Hepatocyte (in vitro differentiated cells): ENCODE measurements around the gene NXPE3. TPM values are rescaled to one million over a fixed set of nuclear protein-coding genes. Genes with fewer than 3 reads are reported as not detected.

Experiments
- DNase-seq: peaks from one replicate; pipeline ENCODE4 v3.0.0-alpha.2; 2016; ENCODE audit warnings: low spot score
- H2AFZ ChIP-seq: fragments of 200-600 bp; sonication (generic); 2 replicates; pipeline ENCODE4 v1.6.0; 2016; ENCODE audit warnings: antibody characterized with exemption, mild to moderate bottlenecking
- H3K27ac ChIP-seq: fragments of 200-600 bp; sonication (generic); 2 replicates; pipeline ENCODE4 v1.5.1; 2016; ENCODE audit warnings: mild to moderate bottlenecking
- H3K27me3 ChIP-seq: fragments of 200-600 bp; sonication (generic); 2 replicates; pipeline ENCODE4 v1.6.1; 2016
- H3K36me3 ChIP-seq: fragments of 200-600 bp; sonication (generic); replicated peaks from 2 replicates; pipeline ENCODE4 v1.5.1; 2016; ENCODE audit warnings: low read depth; ENCODE audit not compliant: insufficient read depth
- H3K4me1 ChIP-seq: fragments of 200-600 bp; sonication (generic); 2 replicates; pipeline ENCODE4 v1.5.1; 2016; ENCODE audit warnings: mild to moderate bottlenecking, moderate library complexity; ENCODE audit not compliant: insufficient read depth
- H3K4me2 ChIP-seq: fragments of 200-600 bp; sonication (generic); 2 replicates; pipeline ENCODE4 v1.6.0; 2016
- H3K4me3 ChIP-seq: fragments of 200-600 bp; sonication (generic); 2 replicates; pipeline ENCODE4 v1.5.1; 2016; ENCODE audit warnings: mild to moderate bottlenecking
- H3K79me2 ChIP-seq: fragments of 200-600 bp; sonication (generic); 2 replicates; pipeline ENCODE4 v1.6.0; 2017; ENCODE audit warnings: mild to moderate bottlenecking
- H3K9me2 ChIP-seq: fragments of 200-600 bp; sonication (generic); replicated peaks from 2 replicates; pipeline ENCODE4 v1.6.0; 2017; ENCODE audit warnings: mild to moderate bottlenecking; ENCODE audit not compliant: insufficient read depth
- H3K9me3 ChIP-seq: fragments of 200-600 bp; sonication (generic); 2 replicates; pipeline ENCODE4 v1.5.1; 2016; ENCODE audit warnings: low read depth, mild to moderate bottlenecking
- H4K20me1 ChIP-seq: fragments of 200-600 bp; sonication (generic); 2 replicates; pipeline ENCODE4 v1.6.0; 2016; ENCODE audit warnings: mild to moderate bottlenecking; ENCODE audit not compliant: insufficient read depth, poor library complexity, severe bottlenecking
- CTCF ChIP-seq: fragments of 200-600 bp; sonication (generic); IDR thresholded peaks from 2 replicates; pipeline ENCODE4 v1.5.1; 2016; ENCODE audit warnings: antibody characterized with exemption, mild to moderate bottlenecking; ENCODE audit not compliant: poor library complexity
- EZH2 ChIP-seq: fragments of 200-600 bp; sonication (generic); IDR thresholded peaks from 2 replicates; pipeline ENCODE4 v1.6.1; 2016; ENCODE audit warnings: antibody characterized with exemption, mild to moderate bottlenecking, borderline replicate concordance
- EZH2phosphoT487 ChIP-seq: fragments of 200-600 bp; sonication (generic); IDR thresholded peaks from one replicate; pipeline ENCODE4 v1.6.1; 2018; ENCODE audit warnings: antibody characterized with exemption, mild to moderate bottlenecking, low read depth, moderate library complexity; ENCODE audit not compliant: unreplicated experiment, severe bottlenecking
- WGBS: methylation state at CpG from one replicate; pipeline ENCODE4 v1.1.6; 2016; ENCODE audit warnings: low lambda C conversion rate; ENCODE audit errors: missing lambda C conversion rate; 5-methylcytosine and 5-hydroxymethylcytosine counted together
- polyA plus RNA-seq: library from polyadenylated mRNA; unstranded; fragments of >200 nt; fragmentation: Nextera tagmentation; extraction: Ambion mirVana; gene quantifications from 2 replicates; pipeline ENCODE4 v1.2.1, GENCODE V29; 2016
- total RNA-seq: library from RNA; depleted of rRNA; stranded (reverse); fragments of >200 nt; gene quantifications from 2 replicates; pipeline ENCODE4 v1.2.3, GENCODE V29; 2014

Gene NXPE3
- total and polyA plus RNA-seq, 2 experiments from 2014 or later: 5.9 TPM

- Histone ChIP-seq H3K79me2 (no peaks in the 10 kb centered on the region), H3K36me3 (no peaks in the 10 kb centered on the region), H3K9me3 (no peaks in the 10 kb centered on the region), H3K27me3 (no peaks in the 10 kb centered on the region), H3K4me2 (peak overlapping the region; percentile 39), H4K20me1 (no peaks in the 10 kb centered on the region), H3K4me3 (no peak overlapping the region), H3K4me1 (peaks cover 22% of the 10 kb centered on the region), H3K27ac (peak overlapping the region; percentile 83), H2AFZ (no peak overlapping the region), H3K9me2 (no peaks in the 10 kb centered on the region)
- TF ChIP-seq CTCF (no peak), EZH2 (no peak), EZH2phosphoT487 (no peak)
- no peak for DNase-seq
- WGBS: 86% methylated on average over 2 of the region's 2 CpGs
Observed at GRCh38 chr3:101867996-101868395, 89.0 kb downstream of the NXPE3 start.

GRCh38 chr3:101868534-101869464 lies 89.8 kb downstream of the NXPE3 start:
- DNase-seq: no peak
- TF ChIP-seq EZH2 (no peak), CTCF (no peak), EZH2phosphoT487 (no peak)
- Histone ChIP-seq H3K9me2 (no peaks in the 10 kb centered on the region), H4K20me1 (no peaks in the 10 kb centered on the region), H3K4me1 (peaks cover 22% of the 10 kb centered on the region), H3K27ac (peak overlapping the region; percentile 83), H3K9me3 (no peaks in the 10 kb centered on the region), H3K4me2 (peak overlapping the region; percentile 39), H3K36me3 (no peaks in the 10 kb centered on the region), H2AFZ (no peak overlapping the region), H3K79me2 (no peaks in the 10 kb centered on the region), H3K4me3 (no peak overlapping the region), H3K27me3 (no peaks in the 10 kb centered on the region)
- 68% methylated on average over 8 of the region's 12 CpGs for WGBS

GRCh38 chr3:101870138-101870537 lies 91.1 kb downstream of the NXPE3 start:
- no peak for DNase-seq
- no peak overlapping the region for H3K4me2 ChIP-seq

More at GRCh38 chr3:101870138-101870537, 91.1 kb downstream of the NXPE3 start:
- H3K9me3 ChIP-seq: no peaks in the 10 kb centered on the region
- H3K27me3 ChIP-seq: no peaks in the 10 kb centered on the region
- H3K27ac ChIP-seq: no peak overlapping the region
- peaks cover 22% of the 10 kb centered on the region for H3K4me1 ChIP-seq
- H4K20me1 ChIP-seq: no peaks in the 10 kb centered on the region
- no peak overlapping the region for H3K4me3 ChIP-seq
- TF ChIP-seq CTCF: no peak
- no peak for TF ChIP-seq EZH2
- TF ChIP-seq EZH2phosphoT487: no peak
- 98% methylated on average over 5 of the region's 5 CpGs for WGBS
- no peaks in the 10 kb centered on the region for H3K36me3 ChIP-seq
- H2AFZ ChIP-seq: no peak overlapping the region
- no peaks in the 10 kb centered on the region for H3K79me2 ChIP-seq
- H3K9me2 ChIP-seq: no peaks in the 10 kb centered on the region
